C4-2B (cell line): ENCODE data around the gene ATP7B.

Source experiments
- H3K27ac ChIP-seq: fragments of 450-650 bp; 2 replicates; pipeline ENCODE4 v1.5.1; 2017
- ZFX ChIP-seq: fragments of 450-650 bp; IDR thresholded peaks from 2 replicates; pipeline ENCODE4 v1.6.1; 2017
- TF ChIP-seq, protein P1 (sequence below): fragments of 450-650 bp; conservative IDR thresholded peaks from 2 replicates; pipeline ENCODE4 v1.5.1; 2017; ENCODE audit warnings: mild to moderate bottlenecking

Gene ATP7B

DNA sequence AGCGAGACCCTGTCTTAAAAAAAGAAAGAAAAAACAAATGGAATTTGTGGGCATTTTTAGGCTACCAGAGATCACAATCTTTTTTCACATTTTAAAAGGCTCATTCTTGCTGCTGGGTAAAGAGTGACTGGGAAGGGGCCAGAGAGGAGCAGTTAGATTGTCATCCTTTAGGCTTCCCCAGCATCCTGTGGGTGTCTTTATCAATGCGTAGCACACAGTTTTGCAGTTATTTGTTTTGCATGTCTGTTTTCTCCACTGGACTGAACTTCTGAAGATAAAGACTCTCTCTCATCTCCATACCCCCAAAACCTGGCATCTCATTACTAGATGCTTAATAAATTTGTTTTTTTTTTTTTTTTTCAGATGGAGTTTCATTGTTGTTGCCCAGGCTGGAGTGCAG lies 11.1 kb upstream of the ATP7B start:
- TF ChIP-seq, protein P1, sequence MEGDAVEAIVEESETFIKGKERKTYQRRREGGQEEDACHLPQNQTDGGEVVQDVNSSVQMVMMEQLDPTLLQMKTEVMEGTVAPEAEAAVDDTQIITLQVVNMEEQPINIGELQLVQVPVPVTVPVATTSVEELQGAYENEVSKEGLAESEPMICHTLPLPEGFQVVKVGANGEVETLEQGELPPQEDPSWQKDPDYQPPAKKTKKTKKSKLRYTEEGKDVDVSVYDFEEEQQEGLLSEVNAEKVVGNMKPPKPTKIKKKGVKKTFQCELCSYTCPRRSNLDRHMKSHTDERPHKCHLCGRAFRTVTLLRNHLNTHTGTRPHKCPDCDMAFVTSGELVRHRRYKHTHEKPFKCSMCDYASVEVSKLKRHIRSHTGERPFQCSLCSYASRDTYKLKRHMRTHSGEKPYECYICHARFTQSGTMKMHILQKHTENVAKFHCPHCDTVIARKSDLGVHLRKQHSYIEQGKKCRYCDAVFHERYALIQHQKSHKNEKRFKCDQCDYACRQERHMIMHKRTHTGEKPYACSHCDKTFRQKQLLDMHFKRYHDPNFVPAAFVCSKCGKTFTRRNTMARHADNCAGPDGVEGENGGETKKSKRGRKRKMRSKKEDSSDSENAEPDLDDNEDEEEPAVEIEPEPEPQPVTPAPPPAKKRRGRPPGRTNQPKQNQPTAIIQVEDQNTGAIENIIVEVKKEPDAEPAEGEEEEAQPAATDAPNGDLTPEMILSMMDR: no peak
- TF ChIP-seq ZFX: no peak
- H3K27ac ChIP-seq: no peak overlapping the region

DNA sequence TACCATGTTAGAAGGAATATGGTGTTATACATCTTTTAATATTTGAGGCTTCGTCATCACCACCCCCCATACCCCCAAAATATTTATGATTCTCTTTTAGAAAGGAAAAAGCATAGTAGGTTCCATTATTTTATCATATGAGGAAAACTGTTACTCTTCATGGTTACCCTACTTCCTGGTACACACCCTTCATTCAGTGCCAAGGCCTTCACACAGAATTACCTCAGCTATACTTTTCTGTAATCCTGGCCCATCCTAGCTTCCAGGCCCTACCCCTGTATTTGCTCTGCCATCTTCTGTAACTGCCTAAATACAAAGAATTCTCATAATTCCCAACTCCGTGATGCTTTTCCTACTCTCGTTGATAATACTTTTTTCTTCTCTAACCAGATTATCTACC lies 8.9 kb upstream of the ATP7B start:
- TF ChIP-seq ZFX: no peak
- TF ChIP-seq, protein P1: no peak
- H3K27ac ChIP-seq: no peak overlapping the region

DNA sequence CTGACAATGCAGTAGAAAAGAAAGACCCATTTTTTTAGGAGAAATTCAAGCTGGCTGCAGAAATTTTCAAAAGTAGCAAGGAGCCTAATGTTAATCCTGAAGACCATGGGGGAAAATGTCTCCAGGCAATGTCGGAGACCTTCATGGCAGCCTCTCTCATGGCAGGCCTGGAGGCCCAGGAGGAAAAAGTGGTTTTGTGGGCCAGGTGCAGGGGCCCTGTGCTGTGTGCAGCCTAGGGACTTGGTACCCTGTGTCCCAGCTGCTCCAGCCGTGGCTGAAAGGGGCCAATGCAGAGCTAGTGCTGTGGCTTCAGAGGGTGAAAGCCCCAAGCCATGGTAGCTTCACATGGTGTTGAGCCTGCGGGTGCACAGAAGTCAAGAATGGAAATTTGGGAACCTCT lies 5.0 kb upstream of the ATP7B start:
- H3K27ac ChIP-seq: no peak overlapping the region
- no peak for TF ChIP-seq ZFX
- TF ChIP-seq, protein P1: no peak

DNA sequence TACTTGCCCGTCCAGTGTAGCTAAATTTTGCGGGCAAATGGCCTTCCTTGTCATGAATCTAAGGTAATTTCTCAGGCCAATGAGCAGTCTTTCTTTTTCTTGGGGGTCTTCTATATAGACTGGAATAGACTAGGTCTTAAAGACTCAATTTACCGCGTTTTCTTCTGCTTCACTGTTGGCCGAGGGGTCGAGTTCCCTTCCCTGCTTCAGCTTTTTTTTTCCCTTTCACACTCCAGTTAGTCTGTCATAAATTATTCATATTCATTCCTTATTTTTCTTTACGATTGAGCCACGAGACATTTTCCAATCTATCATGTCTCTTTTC lies 1.2 kb upstream of the ATP7B start:
- TF ChIP-seq ZFX: no peak
- TF ChIP-seq, protein P1: no peak
- peak overlapping the region; percentile 70 for H3K27ac ChIP-seq

DNA sequence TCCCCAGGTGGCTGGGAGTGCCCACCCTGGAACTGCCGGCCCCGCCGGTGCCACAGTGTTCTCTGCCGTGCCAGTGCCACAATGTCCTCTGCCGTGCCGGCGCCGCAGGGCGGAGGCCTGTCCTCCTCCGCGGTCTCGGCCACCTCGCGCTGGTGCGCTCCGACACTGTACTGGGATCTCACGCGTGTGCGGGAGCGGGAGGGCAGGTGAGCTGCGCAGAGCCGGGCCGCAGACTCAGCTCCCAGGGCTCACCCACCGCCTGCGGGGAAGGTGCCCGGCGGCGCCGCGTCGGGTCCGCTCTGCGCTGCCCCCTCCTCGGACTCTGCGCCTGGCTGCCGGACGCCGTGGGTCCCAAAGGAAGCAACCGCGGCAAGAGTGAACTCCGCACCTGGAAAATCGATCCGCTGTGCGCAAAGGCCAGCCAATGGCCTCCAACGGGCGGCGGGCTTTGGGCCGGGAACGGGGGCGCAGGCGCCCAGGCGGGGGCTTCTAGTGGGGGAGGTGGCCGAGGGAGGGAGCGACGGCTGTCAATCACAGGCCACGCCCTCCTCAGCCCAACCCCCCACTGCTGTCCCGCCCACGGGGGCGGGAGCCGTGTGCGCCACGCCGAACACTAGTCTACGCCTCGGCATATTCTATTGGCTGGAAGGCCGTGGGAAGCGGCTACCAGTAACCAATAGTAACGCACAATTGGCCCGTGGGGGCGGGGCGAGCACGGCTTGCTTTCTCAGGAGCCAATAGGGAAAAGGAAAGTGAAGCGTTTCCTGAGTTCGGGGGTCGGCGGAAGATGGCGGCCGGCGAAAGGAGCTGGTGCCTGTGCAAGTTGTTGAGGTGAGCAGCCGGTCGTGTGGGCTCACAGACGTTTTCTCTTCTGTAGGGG lies 622 bp upstream of the ATP7B start, which contains the start of gene ALG11:
Gene ALG11 (plus strand): TSS at position 767 of the 880 bp plus-strand sequence. CDS start 21 bp downstream, at position 788.
- peak within 1 kb of the TSS; percentile 70 for H3K27ac ChIP-seq
- TF ChIP-seq, protein P1: no peak
- TF ChIP-seq ZFX: peak; percentile 66

DNA sequence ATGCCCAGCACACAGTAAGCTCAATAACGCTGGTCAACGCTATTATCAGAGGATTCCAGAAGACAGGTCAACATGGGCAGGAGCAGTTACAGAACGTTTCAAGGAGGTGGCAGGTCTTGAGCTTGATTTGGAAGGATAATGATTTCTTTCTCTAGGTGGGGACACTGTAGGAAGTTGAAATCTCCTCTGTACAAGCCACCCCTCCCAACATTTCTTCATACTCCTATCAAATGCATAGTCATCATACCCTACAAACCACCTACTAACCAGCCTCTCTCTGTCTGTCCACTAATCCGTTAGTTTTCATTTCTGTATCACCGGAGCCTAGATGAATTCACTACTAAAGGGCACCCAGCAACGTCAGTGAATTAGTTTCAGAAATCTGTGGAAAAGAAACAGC lies 1.3 kb downstream of the ATP7B start:
- H3K27ac ChIP-seq: no peak overlapping the region
- no peak for TF ChIP-seq ZFX
- TF ChIP-seq, protein P1: no peak

DNA sequence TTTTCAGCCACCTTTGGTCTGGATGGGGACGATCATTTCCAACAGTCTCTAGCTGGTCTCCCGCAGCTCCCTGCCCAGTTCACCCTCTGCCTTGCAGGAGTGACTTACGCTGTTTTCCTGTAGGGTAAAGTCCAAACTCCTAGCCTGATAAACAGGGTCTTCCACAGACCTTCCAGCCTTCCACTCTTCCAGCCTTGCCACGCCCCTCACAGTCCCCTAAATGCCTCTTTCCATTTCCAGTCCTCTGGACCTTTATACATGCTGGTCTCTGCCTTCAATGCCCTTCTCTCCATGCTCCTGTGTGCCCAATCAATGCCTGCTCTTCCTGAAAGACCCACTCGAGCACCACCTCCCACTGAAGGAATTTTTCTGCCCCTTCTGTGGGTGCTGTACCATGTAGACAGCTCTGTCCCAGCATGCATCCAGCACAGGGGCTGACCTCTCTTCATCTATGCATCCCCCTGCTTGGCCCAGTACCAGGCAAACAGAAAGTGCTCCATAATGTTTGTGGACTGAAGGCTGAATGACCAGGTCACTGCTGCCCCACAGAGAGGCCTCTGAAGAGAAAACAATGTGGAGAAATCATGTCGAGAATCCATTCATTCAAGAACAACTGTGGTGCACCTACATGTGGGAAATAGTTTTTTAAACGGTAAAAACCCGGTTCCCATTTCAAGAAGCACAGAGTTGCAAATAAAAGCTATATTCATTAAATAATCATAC lies 4.6 kb downstream of the ATP7B start:
- no peak overlapping the region for H3K27ac ChIP-seq
- TF ChIP-seq, protein P1: no peak
- TF ChIP-seq ZFX: no peak
